GM12892 (cell line): ENCODE results near the gene RPL11.

Experiments used
- POLR2A ChIP-seq: IDR thresholded peaks from 2 replicates; pipeline ENCODE4 v1.6.1; 2011; ENCODE audit warnings: low read depth, low read length, control low read depth
- POLR2AphosphoS5 ChIP-seq: IDR thresholded peaks from 2 replicates; pipeline ENCODE4 v1.6.1; 2011; ENCODE audit warnings: low read depth, low read length, control low read depth
- TAF1 ChIP-seq: IDR thresholded peaks from 2 replicates; pipeline ENCODE4 v1.6.1; 2011; ENCODE audit warnings: low read depth, mild to moderate bottlenecking, control low read depth, low read length, borderline replicate concordance

GRCh38 chr1:23732363-23733224, 41.0 kb downstream of the RPL11 start:
- TF ChIP-seq POLR2A (no peak), POLR2AphosphoS5 (no peak), TAF1 (no peak)
